GM12878 (cell line): ENCODE data around the gene MCC. TPM values are rescaled to one million over a fixed set of nuclear protein-coding genes. Genes with fewer than 3 reads are reported as not detected.

Source experiments
- ATAC-seq: fragments of 200-7000 bp; cut with Tn5 transposase; 3 replicates; pipeline ENCODE4 v1.9.1; 2020; ENCODE audit warnings: mild to moderate bottlenecking, moderate library complexity
- BruUV-seq: library from RNA; stranded (reverse); fragments of 400-500 nt; replicated peaks from 2 replicates; lab custom pipeline; 2021; lab: Mats Ljungman, UMichigan
- CTCF ChIA-PET: fragments of 300-600 bp; sonication (Branson Sonifier 250); formaldehyde crosslinking; extraction: SDS; loops from one replicate; lab custom pipeline; 2021; ENCODE audit warnings: inconsistent platforms; lab: Yijun Ruan, JAX
- POLR2A ChIA-PET: fragments of 350-600 bp; formaldehyde crosslinking; extraction: SDS; loops from one replicate; lab custom pipeline; 2021; ENCODE audit warnings: inconsistent platforms; lab: Charles Lee
- RAD21 ChIA-PET: fragments of 300-600 bp; sonication (Branson Sonifier 250); formaldehyde crosslinking; loops from one replicate; lab custom pipeline; 2023; ENCODE audit warnings: antibody characterized with exemption; ENCODE audit not compliant: unreplicated experiment; lab: Charles Lee
- SMC1A ChIA-PET: fragments of 300-600 bp; sonication (Branson Sonifier 250); formaldehyde crosslinking; loops from one replicate; lab custom pipeline; 2023; ENCODE audit not compliant: unreplicated experiment, uncharacterized antibody; lab: Charles Lee
- DNase-seq: peaks from one replicate; pipeline ENCODE4 v3.0.0-alpha.2; 2011; ENCODE audit warnings: low read depth, low spot score
- FAIRE-seq: peaks from 3 replicates; lab custom pipeline; 2011; peaks lifted over from hg19 to GRCh38; lab: Jason Lieb, UNC
- H2AFZ ChIP-seq: 2 replicates; pipeline ENCODE4 v1.6.0; 2011; ENCODE audit warnings: low read depth, low read length, control low read depth; ENCODE audit not compliant: control insufficient read depth
- H3K27ac ChIP-seq: 2 replicates; pipeline ENCODE4 v1.5.1; 2011; ENCODE audit warnings: control low read depth; ENCODE audit not compliant: control insufficient read depth, insufficient read depth
- H3K27me3 ChIP-seq, 2 experiments: replicated peaks in 1 of 2; 2 replicates each; pipeline versions ENCODE4 v1.6.0 to v1.6.1; 2011; ENCODE audit warnings: low read length in 1 of 2; ENCODE audit not compliant: control insufficient read depth in 2 of 2, insufficient read depth in 2 of 2
- H3K36me3 ChIP-seq, 2 experiments: 2 replicates each; pipeline ENCODE4 v1.5.1; 2011; ENCODE audit warnings: low read length in 1 of 2; ENCODE audit not compliant: control insufficient read depth in 2 of 2, insufficient read depth in 2 of 2
- H3K4me1 ChIP-seq: 2 replicates; pipeline ENCODE4 v1.6.1; 2011; ENCODE audit warnings: mild to moderate bottlenecking, low read length, moderate library complexity, mixed read lengths; ENCODE audit not compliant: control insufficient read depth, insufficient read depth
- H3K4me2 ChIP-seq: 2 replicates; pipeline ENCODE4 v1.6.0; 2011; ENCODE audit warnings: control low read depth; ENCODE audit not compliant: control insufficient read depth, insufficient read depth
- H3K4me3 ChIP-seq: fragments of 200-600 bp; sonication (generic); 2 replicates; pipeline ENCODE4 v1.5.1; 2016
- H3K79me2 ChIP-seq: 2 replicates; pipeline ENCODE4 v1.6.0; 2011; ENCODE audit warnings: low read length; ENCODE audit not compliant: control insufficient read depth, insufficient read depth
- H3K9ac ChIP-seq: 2 replicates; pipeline ENCODE4 v1.8.0; 2011; ENCODE audit warnings: low read length, control low read depth, mixed read lengths; ENCODE audit not compliant: control insufficient read depth, insufficient read depth
- H3K9me3 ChIP-seq: replicated peaks from 3 replicates; pipeline ENCODE4 v1.5.1; 2011; ENCODE audit warnings: mild to moderate bottlenecking, low read length; ENCODE audit not compliant: control insufficient read depth, insufficient read depth
- H4K20me1 ChIP-seq: 2 replicates; pipeline ENCODE4 v1.6.0; 2011; ENCODE audit not compliant: control insufficient read depth, insufficient read depth
- ASH2L ChIP-seq: fragments of 300-600, 200-600 bp; sonication (generic); IDR thresholded peaks from 2 replicates; pipeline ENCODE4 v1.6.1; 2017; ENCODE audit warnings: low read depth, mild to moderate bottlenecking, borderline replicate concordance
- CEBPB ChIP-seq, 2 experiments: fragments of 150-350 bp in 1 of 2; IDR thresholded peaks; 2 replicates each; pipeline ENCODE4 v1.6.1; 2012 to 2014; ENCODE audit warnings: low read depth in 2 of 2, low read length in 2 of 2, borderline replicate concordance in 1 of 2, inconsistent platforms in 1 of 2
- CHD4 ChIP-seq: fragments of 200-600 bp; sonication (generic); IDR thresholded peaks from 2 replicates; pipeline ENCODE4 v1.6.1; 2016; ENCODE audit warnings: mild to moderate bottlenecking
- CREB1 ChIP-seq: IDR thresholded peaks from 2 replicates; pipeline ENCODE4 v1.6.1; 2012; ENCODE audit warnings: low read depth, mild to moderate bottlenecking, inconsistent platforms
- EGR1 ChIP-seq, 2 experiments: IDR thresholded peaks; 1 replicate in 1 of 2; 2 replicates in 1 of 2; pipeline ENCODE4 v1.6.1; 2011 to 2012; ENCODE audit warnings: low read depth in 2 of 2, low read length in 2 of 2, borderline replicate concordance in 1 of 2, mild to moderate bottlenecking in 1 of 2, moderate library complexity in 1 of 2
- FOS ChIP-seq: IDR thresholded peaks from 3 replicates; pipeline ENCODE4 v1.6.1; 2011; ENCODE audit warnings: borderline replicate concordance; ENCODE audit not compliant: insufficient read length; ENCODE audit errors: extremely low read depth
- HDGF ChIP-seq: fragments of 450-650 bp; IDR thresholded peaks from 2 replicates; pipeline ENCODE4 v1.6.1; 2016; ENCODE audit warnings: antibody characterized with exemption
- IKZF1 ChIP-seq: fragments of 450-650 bp; conservative IDR thresholded peaks from 2 replicates; pipeline ENCODE4 v1.6.1; 2017; ENCODE audit warnings: antibody characterized with exemption, mild to moderate bottlenecking
- KDM1A ChIP-seq: fragments of 200-600 bp; sonication (generic); IDR thresholded peaks from 2 replicates; pipeline ENCODE4 v1.6.1; 2016; ENCODE audit warnings: borderline replicate concordance
- RB1 ChIP-seq: fragments of 450-650 bp; formaldehyde crosslinking; IDR thresholded peaks from 2 replicates; pipeline ENCODE4 v1.6.1; 2017; ENCODE audit warnings: mild to moderate bottlenecking, borderline replicate concordance
- RBBP5 ChIP-seq: fragments of 200-600 bp; sonication (generic); conservative IDR thresholded peaks from 2 replicates; pipeline ENCODE4 v1.6.1; 2016
- SMARCA5 ChIP-seq: fragments of 450-650 bp; IDR thresholded peaks from 2 replicates; pipeline ENCODE4 v1.6.1; 2017; ENCODE audit warnings: mild to moderate bottlenecking
- SMC3 ChIP-seq: IDR thresholded peaks from 2 replicates; pipeline ENCODE4 v1.6.1; 2011; ENCODE audit warnings: low read length, improper control_type of control experiment, borderline replicate concordance
- SUPT20H ChIP-seq: IDR thresholded peaks from 2 replicates; pipeline ENCODE4 v1.6.1; 2011; ENCODE audit warnings: low read depth, mild to moderate bottlenecking, low read length, moderate library complexity, borderline replicate concordance; ENCODE audit not compliant: control insufficient read depth
- ZNF217 ChIP-seq: fragments of 450-650 bp; IDR thresholded peaks from 2 replicates; pipeline ENCODE4 v1.6.1; 2017; ENCODE audit warnings: antibody characterized with exemption, mild to moderate bottlenecking
- WGBS: methylation state at CpG from one replicate; pipeline ENCODE4 v1.1.6; 2016; ENCODE audit warnings: low lambda C conversion rate; ENCODE audit not compliant: insufficient replicate concordance, insufficient coverage; ENCODE audit errors: missing lambda C conversion rate; 5-methylcytosine and 5-hydroxymethylcytosine counted together
- in situ Hi-C: fragments of 300-500 bp; cut with MboI; formaldehyde crosslinking; loops from 9 replicates; pipeline ENCODE4 v1.14.3; 2018; ENCODE audit warnings: mixed read lengths
- intact Hi-C: fragments of 100-400 bp; cut with micrococcal nuclease; formaldehyde crosslinking; loops from one replicate; pipeline ENCODE4 v1.14.2; 2022; ENCODE audit not compliant: unreplicated experiment
- polyA plus RNA-seq, 11 experiments: library from polyadenylated mRNA; depleted of rRNA in 4 of 11; unstranded in 6 of 11; stranded (reverse) in 5 of 11; fragments of >200 nt; fragmentation: Nextera tagmentation in 4 of 11; fragmentation: Illumina TruSeq in 1 of 11; extraction: Ambion mirVana in 4 of 11; extraction: Trizol in 1 of 11; gene quantifications; 1 replicate in 1 of 11; 2 replicates in 10 of 11; pipeline versions ENCODE4 v1.2.1 to v1.2.3, GENCODE V29; 2011 to 2016; ENCODE audit warnings: inconsistent platforms in 2 of 11, missing spikeins in 2 of 11, low read depth in 1 of 11
- total RNA-seq, 4 experiments: library from RNA; depleted of rRNA in 3 of 4; stranded (reverse); fragments of >200 nt in 3 of 4; fragmentation: Illumina TruSeq in 1 of 4; extraction: Trizol in 1 of 4; gene quantifications; 2 replicates each; pipeline versions ENCODE4 v1.2.1 to v1.2.3, GENCODE V29; 2013 to 2021
- TF ChIP-seq, protein P1 (sequence below): IDR thresholded peaks from 2 replicates; pipeline ENCODE4 v1.6.1; 2012; ENCODE audit warnings: improper control_type of control experiment, low read depth, low read length; ENCODE audit not compliant: insufficient replicate concordance
- TF ChIP-seq, protein P2 (sequence below): fragments of 450-650 bp; formaldehyde crosslinking; IDR thresholded peaks from 2 replicates; pipeline ENCODE4 v1.4.0; 2022; ENCODE audit warnings: mild to moderate bottlenecking, moderate library complexity

MCC gene
- total and polyA plus RNA-seq, 10 of the 15 experiments (the other 5 are each of a cell fraction or from before 2014, with no cell fraction given) = 0.03 to 0.86 (median 0.16) TPM

DNA sequence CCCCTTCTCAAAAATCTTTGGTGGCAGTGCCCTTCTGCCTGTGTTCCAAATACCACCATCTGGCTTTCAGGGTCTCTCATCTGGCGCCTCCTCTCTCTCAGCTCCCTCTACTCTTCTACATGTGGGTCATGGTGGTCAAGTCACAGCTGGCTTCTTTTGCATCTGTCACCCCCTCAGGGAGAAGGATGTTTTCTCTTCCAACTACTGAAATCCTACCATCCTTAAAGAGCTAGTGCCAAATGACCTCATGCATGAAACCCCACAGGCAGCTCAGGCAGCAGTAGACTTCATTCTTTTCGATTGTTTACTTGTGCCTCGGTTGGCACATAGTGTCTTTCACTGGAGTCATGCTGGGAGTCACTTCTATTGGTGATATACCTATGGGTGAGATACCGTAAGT lies 292.5 kb downstream of the MCC start:
- H3K27ac ChIP-seq = no peak overlapping the region
- 39% methylated on average over 4 of the region's 4 CpGs for WGBS
- H3K4me1 ChIP-seq = no peaks in the 10 kb centered on the region
- H3K36me3 ChIP-seq = no peaks in the 10 kb centered on the region
- TF ChIP-seq, protein P1, sequence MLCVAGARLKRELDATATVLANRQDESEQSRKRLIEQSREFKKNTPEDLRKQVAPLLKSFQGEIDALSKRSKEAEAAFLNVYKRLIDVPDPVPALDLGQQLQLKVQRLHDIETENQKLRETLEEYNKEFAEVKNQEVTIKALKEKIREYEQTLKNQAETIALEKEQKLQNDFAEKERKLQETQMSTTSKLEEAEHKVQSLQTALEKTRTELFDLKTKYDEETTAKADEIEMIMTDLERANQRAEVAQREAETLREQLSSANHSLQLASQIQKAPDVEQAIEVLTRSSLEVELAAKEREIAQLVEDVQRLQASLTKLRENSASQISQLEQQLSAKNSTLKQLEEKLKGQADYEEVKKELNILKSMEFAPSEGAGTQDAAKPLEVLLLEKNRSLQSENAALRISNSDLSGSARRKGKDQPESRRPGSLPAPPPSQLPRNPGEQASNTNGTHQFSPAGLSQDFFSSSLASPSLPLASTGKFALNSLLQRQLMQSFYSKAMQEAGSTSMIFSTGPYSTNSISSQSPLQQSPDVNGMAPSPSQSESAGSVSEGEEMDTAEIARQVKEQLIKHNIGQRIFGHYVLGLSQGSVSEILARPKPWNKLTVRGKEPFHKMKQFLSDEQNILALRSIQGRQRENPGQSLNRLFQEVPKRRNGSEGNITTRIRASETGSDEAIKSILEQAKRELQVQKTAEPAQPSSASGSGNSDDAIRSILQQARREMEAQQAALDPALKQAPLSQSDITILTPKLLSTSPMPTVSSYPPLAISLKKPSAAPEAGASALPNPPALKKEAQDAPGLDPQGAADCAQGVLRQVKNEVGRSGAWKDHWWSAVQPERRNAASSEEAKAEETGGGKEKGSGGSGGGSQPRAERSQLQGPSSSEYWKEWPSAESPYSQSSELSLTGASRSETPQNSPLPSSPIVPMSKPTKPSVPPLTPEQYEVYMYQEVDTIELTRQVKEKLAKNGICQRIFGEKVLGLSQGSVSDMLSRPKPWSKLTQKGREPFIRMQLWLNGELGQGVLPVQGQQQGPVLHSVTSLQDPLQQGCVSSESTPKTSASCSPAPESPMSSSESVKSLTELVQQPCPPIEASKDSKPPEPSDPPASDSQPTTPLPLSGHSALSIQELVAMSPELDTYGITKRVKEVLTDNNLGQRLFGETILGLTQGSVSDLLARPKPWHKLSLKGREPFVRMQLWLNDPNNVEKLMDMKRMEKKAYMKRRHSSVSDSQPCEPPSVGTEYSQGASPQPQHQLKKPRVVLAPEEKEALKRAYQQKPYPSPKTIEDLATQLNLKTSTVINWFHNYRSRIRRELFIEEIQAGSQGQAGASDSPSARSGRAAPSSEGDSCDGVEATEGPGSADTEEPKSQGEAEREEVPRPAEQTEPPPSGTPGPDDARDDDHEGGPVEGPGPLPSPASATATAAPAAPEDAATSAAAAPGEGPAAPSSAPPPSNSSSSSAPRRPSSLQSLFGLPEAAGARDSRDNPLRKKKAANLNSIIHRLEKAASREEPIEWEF = no peak
- TF ChIP-seq KDM1A (no peak), CREB1 (no peak), IKZF1 (no peak), SMARCA5 (no peak), CEBPB (IDR thresholded peaks at IDR 0.05; ENCODE audit: borderline replicate concordance in 1 of 2, low read depth in 2 of 2, low read length in 2 of 2) (no peak), HDGF (no peak), SUPT20H (no peak), ASH2L (no peak), RBBP5 (no peak), CHD4 (no peak), SMC3 (no peak), RB1 (no peak), EGR1 (IDR thresholded peaks at IDR 0.05; ENCODE audit: borderline replicate concordance in 1 of 2, low read depth in 2 of 2, low read length in 2 of 2) (no peak), FOS (no peak), ZNF217 (no peak)
- TF ChIP-seq, protein P2, sequence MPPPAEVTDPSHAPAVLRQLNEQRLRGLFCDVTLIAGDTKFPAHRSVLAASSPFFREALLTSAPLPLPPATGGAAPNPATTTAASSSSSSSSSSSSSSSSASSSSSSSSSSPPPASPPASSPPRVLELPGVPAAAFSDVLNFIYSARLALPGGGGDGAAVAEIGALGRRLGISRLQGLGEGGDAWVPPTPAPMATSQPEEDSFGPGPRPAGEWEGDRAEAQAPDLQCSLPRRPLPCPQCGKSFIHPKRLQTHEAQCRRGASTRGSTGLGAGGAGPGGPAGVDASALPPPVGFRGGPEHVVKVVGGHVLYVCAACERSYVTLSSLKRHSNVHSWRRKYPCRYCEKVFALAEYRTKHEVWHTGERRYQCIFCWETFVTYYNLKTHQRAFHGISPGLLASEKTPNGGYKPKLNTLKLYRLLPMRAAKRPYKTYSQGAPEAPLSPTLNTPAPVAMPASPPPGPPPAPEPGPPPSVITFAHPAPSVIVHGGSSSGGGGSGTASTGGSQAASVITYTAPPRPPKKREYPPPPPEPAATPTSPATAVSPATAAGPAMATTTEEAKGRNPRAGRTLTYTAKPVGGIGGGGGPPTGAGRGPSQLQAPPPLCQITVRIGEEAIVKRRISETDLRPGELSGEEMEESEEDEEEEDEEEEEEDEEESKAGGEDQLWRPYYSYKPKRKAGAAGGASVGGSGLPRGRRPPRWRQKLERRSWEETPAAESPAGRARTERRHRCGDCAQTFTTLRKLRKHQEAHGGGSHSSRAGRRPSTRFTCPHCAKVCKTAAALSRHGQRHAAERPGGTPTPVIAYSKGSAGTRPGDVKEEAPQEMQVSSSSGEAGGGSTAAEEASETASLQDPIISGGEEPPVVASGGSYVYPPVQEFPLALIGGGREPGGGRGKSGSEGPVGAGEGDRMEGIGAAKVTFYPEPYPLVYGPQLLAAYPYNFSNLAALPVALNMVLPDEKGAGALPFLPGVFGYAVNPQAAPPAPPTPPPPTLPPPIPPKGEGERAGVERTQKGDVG (CRISPR knock-in tag) = no peak
- no TSS peak for BruUV-seq
- H3K4me3 ChIP-seq = no peak overlapping the region
- intact Hi-C loops = no loop called here
- in situ Hi-C loops = no loop called here
- no peak overlapping the region for H3K4me2 ChIP-seq
- ChIA-PET RAD21 (no interaction called here), CTCF (no interaction called here), SMC1A (no interaction called here), POLR2A (no interaction called here)
- no peaks in the 10 kb centered on the region for H3K27me3 ChIP-seq
- no peak for DNase-seq
- no peak overlapping the region for H3K9ac ChIP-seq
- ATAC-seq = no peak
- H3K79me2 ChIP-seq = no peaks in the 10 kb centered on the region
- H4K20me1 ChIP-seq = no peaks in the 10 kb centered on the region
- H2AFZ ChIP-seq = no peak overlapping the region
- no peaks in the 10 kb centered on the region; the same call in 2 of the 3 replicates for H3K9me3 ChIP-seq
- FAIRE-seq = no peak
